ENCODE data around the gene CEP78.

DNA sequence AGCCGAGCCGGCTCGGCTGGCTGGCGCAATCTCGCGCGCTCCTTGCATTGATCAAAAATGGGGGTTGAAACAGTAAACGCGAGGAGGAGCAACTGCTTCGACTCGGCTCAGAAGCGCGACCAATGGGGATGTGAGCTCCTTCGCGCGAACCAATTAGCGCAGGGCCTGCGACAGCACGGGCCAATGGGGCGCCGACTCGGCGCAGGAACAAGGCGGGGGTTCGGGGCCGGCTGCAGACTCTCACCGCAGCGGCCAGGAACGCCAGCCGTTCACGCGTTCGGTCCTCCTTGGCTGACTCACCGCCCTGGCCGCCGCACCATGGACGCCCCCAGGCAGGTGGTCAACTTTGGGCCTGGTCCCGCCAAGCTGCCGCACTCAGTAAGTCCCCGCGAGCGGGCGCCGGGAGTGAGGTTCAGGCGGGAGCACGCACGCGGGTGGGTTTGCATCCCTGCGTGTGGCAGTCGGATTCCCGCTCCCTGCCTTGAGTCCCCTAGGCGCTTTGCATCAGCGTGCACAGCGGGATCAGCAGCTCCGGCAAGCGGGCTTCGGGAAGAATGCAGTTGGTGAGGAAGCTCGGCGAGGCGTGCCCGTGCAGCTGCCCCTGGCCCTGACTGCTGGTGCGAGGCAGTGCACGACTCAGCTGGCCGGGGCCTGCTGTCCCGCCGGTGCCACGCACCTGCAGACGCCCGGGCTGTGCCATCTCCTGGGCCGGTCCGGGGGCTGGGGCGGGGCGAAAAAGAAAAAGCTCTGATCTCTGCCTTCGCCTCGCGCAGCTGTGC is 61.2 kb downstream of the CEP78 start, which contains the start of gene PSAT1:
- TF ChIP-seq, protein P1, sequence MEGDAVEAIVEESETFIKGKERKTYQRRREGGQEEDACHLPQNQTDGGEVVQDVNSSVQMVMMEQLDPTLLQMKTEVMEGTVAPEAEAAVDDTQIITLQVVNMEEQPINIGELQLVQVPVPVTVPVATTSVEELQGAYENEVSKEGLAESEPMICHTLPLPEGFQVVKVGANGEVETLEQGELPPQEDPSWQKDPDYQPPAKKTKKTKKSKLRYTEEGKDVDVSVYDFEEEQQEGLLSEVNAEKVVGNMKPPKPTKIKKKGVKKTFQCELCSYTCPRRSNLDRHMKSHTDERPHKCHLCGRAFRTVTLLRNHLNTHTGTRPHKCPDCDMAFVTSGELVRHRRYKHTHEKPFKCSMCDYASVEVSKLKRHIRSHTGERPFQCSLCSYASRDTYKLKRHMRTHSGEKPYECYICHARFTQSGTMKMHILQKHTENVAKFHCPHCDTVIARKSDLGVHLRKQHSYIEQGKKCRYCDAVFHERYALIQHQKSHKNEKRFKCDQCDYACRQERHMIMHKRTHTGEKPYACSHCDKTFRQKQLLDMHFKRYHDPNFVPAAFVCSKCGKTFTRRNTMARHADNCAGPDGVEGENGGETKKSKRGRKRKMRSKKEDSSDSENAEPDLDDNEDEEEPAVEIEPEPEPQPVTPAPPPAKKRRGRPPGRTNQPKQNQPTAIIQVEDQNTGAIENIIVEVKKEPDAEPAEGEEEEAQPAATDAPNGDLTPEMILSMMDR (IDR thresholded peaks at IDR 0.05), result no peak
- no peak for TF ChIP-seq POLR2A (IDR thresholded peaks at IDR 0.05)
